GM12891 (cell line): ENCODE results near the gene MROH9.

ENCODE experiments used
- POLR2A ChIP-seq: IDR thresholded peaks from 2 replicates; pipeline ENCODE4 v1.6.1; 2011; ENCODE audit warnings: low read depth, low read length, control low read depth
- POLR2AphosphoS5 ChIP-seq: IDR thresholded peaks from 2 replicates; pipeline ENCODE4 v1.6.1; 2011; ENCODE audit warnings: low read depth, low read length, control low read depth

- no peak for TF ChIP-seq POLR2A
- TF ChIP-seq POLR2AphosphoS5, result no peak
Measured at GRCh38 chr1:170939476-170939875, 4.1 kb downstream of the MROH9 start.
